A673 (cell line): Measurements from ENCODE around the gene NR5A2.

Experiments used
- CTCF ChIP-seq: fragments of 300-800, 200-600 bp; sonication (generic); conservative IDR thresholded peaks from 2 replicates; pipeline ENCODE4 v1.5.1; 2017; ENCODE audit warnings: low read depth, mild to moderate bottlenecking, antibody characterized with exemption, low read length, moderate library complexity, mixed read lengths
- EZH2 ChIP-seq: fragments of 200-600 bp; sonication (generic); IDR thresholded peaks from 2 replicates; pipeline ENCODE4 v1.6.1; 2017; ENCODE audit warnings: borderline replicate concordance, low read depth, mild to moderate bottlenecking, mixed read lengths, antibody characterized with exemption, low read length; ENCODE audit not compliant: poor library complexity, severe bottlenecking

DNA sequence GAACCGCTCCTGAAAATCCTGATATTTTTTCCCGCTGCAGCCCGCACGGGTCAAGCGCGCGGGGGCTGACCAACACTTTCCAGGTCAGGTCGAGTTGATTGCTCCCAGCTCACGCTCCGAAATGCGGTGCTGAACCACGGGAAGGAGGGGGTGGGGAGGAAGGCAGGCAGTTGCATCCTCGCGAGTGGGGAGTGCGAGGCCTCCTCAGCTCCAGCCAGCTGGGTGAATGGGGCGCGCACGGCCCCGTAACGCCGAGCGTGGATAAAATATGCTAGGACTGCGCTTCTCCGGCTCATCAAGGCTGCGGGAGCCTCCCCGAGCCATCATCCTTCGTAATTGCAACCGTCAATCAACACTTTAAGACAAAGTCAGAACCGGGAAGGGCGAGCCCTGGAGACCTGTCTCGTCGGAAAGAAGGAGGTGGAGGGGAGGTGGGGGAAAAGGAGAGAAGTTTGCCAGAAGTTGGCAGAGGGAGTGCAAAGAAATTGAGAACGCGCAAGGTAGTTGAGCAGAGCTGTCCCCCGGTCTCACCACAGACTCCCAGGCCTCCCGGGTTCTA lies 8.0 kb downstream of the NR5A2 start:
- TF ChIP-seq CTCF (no peak), EZH2 (no peak)
